HUES64 (cell line): ENCODE data around the gene MVB12A.
A peak's percentile ranks its signal among the peaks of the same experiment; 100 is the strongest.

ENCODE experiments used
- H3K27ac ChIP-seq: 2 replicates; pipeline ENCODE4 v1.7.0; 2013; ENCODE audit warnings: low read depth, low read length, inconsistent platforms
- H3K27me3 ChIP-seq: 2 replicates; pipeline ENCODE4 v1.6.1; 2013; ENCODE audit warnings: mild to moderate bottlenecking, low read length; ENCODE audit not compliant: insufficient read depth
- H3K36me3 ChIP-seq: 2 replicates; pipeline ENCODE4 v1.6.1; 2013; ENCODE audit warnings: mild to moderate bottlenecking, low read length; ENCODE audit not compliant: insufficient read depth
- H3K4me1 ChIP-seq: 2 replicates; pipeline ENCODE4 v1.6.1; 2013; ENCODE audit warnings: mild to moderate bottlenecking, low read length, moderate library complexity; ENCODE audit not compliant: insufficient read depth
- H3K4me3 ChIP-seq: 2 replicates; pipeline ENCODE4 v1.5.1; 2013; ENCODE audit warnings: mild to moderate bottlenecking, low read length, moderate library complexity
- H3K9ac ChIP-seq: 2 replicates; pipeline ENCODE4 v1.6.1; 2013; ENCODE audit warnings: mild to moderate bottlenecking, low read depth, low read length
- H3K9me3 ChIP-seq: 2 replicates; pipeline ENCODE4 v1.6.1; 2013; ENCODE audit warnings: low read depth, low read length; ENCODE audit not compliant: insufficient read depth
- WGBS: fragments of 150-250, 120-280 bp; methylation state at CpG from one replicate; pipeline ENCODE4 v1.1.7; 2013; ENCODE audit warnings: missing lambda C conversion rate; 5-methylcytosine and 5-hydroxymethylcytosine counted together

Gene MVB12A

DNA sequence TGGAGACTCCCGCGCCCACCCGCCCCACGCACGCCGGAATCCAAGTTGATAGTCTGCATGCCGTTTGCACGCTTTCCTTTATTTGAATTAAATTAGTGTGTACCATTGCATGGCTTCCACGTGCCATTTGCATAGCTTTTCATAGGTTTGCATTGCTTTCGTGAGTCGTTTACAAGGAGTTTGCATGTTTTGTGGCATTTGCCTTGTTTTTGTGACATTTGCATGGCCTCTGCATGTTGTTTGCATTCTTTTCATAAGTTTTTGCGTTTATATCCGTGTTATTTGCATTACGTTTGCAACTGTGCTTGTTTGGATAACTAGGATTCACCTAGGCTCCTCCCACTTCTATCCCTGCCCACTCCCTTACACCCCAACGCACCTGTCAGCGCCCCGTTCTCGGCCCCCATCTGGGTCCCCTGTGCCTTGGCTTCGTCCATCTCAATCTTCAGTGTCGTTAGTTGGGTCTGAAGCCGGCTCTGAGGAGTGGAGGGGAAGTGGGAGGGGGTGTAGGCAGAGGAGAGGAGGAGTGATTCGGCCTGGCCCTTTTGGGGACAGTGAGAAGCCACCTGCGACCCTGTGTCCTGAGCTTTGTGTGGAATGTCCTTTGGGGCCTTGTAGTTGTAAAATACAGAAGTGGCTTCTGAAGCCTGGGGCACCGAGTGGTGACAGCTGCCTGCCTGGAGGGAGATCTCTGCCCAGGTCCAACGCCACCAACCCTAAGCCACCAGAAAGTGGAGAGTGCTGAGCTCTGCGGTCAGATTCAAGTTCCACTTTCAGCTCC is 28.3 kb upstream of the MVB12A start:
- Histone ChIP-seq H3K36me3 (no peaks in the 10 kb centered on the region), H3K9me3 (0 out of 2 replicates have a peak, but pooled peaks cover 2% of the 10 kb centered on the region), H3K27me3 (peaks cover 6% of the 10 kb centered on the region), H3K9ac (no peak overlapping the region), H3K27ac (no peak overlapping the region), H3K4me3 (peak overlapping the region; percentile 77), H3K4me1 (no peaks in the 10 kb centered on the region)
- 17% methylated on average over 26 of the region's 26 CpGs for WGBS

DNA sequence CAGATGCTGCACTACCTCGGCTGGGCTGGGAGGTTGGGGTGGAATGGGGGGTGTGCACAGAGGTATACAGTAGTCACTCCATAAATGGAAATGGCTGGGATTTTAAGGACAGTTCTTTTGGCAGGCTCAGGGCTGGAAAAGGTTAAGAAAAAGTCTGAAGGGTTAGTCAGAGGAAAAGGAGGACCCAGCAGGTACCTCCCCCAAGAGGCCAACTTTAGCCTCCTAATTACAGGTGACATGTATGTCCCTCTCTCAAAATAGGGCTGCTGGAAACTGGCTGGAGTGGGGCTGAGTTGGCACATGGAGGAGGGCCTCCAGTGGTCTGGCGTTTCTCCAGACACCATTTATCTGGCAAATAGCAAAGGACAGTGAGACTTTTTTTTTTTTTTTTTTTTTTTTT is 26.8 kb upstream of the MVB12A start:
- 67% methylated on average over 2 of the region's 2 CpGs for WGBS
- H3K27me3 ChIP-seq: peaks cover 6% of the 10 kb centered on the region
- no peak overlapping the region for H3K4me3 ChIP-seq
- H3K36me3 ChIP-seq: 0 out of 2 replicates have a peak, but pooled peaks cover 2% of the 10 kb centered on the region
- no peak overlapping the region for H3K27ac ChIP-seq
- H3K4me1 ChIP-seq: no peaks in the 10 kb centered on the region
- H3K9me3 ChIP-seq: 0 out of 2 replicates have a peak, but pooled peaks cover 2% of the 10 kb centered on the region
- H3K9ac ChIP-seq: no peak overlapping the region

GRCh38 chr19:17393914-17394313 is 25.9 kb upstream of the MVB12A start, which contains the start of gene CCDC194:
TSS of gene CCDC194 (minus strand) at chr19:17394196. CDS start at chr19:17394158, 38 bp downstream.
- Histone ChIP-seq H3K4me1 (no peaks in the 10 kb centered on the region), H3K36me3 (peaks cover 8% of the 10 kb centered on the region; the same call in 1 of the 2 replicates), H3K27me3 (peaks cover 6% of the 10 kb centered on the region), H3K4me3 (no peak within 1 kb of the TSS), H3K9ac (no peak within 1 kb of the TSS), H3K9me3 (0 out of 2 replicates have a peak, but pooled peaks cover 2% of the 10 kb centered on the region), H3K27ac (no peak within 1 kb of the TSS)
- WGBS: 92% methylated on average over 41 of the region's 41 CpGs

DNA sequence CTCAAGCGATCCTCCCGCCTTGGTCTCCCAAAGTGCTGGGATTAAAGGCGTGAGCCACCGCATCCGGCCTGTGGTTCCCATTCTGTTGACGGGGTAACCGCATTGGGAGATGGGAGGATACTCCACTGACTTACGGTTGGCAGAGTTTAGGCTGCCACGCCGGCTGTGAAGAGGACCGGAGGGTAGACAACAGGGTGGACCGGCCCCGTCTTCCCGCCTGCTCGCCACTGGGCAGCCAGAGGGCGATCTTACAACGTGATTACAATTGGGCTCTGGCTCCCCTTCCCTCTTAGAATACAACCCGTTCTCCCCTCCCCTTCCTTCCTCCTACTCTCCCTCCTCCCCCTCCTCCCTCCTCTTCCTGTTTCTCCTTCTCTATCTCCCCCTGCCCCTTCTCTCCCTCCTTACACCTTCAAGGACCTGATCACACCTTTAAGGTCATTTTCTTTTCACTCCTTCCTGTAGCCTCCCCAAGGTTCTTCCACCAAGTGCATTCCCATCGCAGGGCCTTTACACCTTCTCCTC is 24.9 kb upstream of the MVB12A start:
- 25% methylated on average over 19 of the region's 19 CpGs for WGBS
- no peak overlapping the region for H3K9ac ChIP-seq
- H3K36me3 ChIP-seq: peaks cover 10% of the 10 kb centered on the region
- H3K27me3 ChIP-seq: peaks cover 3% of the 10 kb centered on the region
- no peak overlapping the region; the same call in 1 of the 2 replicates for H3K27ac ChIP-seq
- H3K9me3 ChIP-seq: no peaks in the 10 kb centered on the region
- no peaks in the 10 kb centered on the region for H3K4me1 ChIP-seq
- H3K4me3 ChIP-seq: no peak overlapping the region

DNA sequence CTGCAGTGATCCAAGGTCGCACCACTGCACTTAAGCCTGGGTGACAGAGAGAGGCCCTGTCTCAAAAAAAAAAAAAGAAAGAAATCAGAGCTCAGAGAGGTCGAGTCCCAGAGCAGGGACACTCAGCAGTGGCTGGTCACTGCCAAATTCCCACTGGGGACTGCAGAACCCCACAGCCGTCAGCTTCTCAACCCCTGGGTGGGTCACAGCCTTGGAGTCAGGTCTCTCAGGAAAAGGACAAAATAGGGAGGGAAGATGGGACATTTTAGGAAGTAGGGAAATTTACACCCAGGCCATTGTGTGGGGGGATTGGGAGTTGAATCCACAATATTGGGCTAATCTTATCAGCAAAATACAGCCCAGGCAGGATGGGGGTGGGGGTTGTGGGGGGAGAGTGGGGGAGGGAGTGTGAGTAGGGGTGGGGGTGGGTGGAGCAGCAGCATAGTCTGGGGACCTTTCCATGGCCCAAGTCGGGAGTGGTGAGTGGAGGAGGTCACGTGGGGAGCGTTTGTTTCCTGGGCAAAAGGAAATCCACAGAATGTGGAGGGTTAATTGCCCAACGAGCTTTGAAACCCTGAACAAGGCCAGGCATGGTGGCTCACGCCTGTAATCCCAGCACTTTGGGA is 20.8 kb upstream of the MVB12A start:
- no peaks in the 10 kb centered on the region for H3K9me3 ChIP-seq
- H3K4me3 ChIP-seq: no peak overlapping the region
- no peaks in the 10 kb centered on the region; the same call in 1 of the 2 replicates for H3K4me1 ChIP-seq
- H3K9ac ChIP-seq: no peak overlapping the region
- H3K36me3 ChIP-seq: peaks cover 25% of the 10 kb centered on the region
- no peaks in the 10 kb centered on the region for H3K27me3 ChIP-seq
- no peak overlapping the region for H3K27ac ChIP-seq
- 81% methylated on average over 8 of the region's 8 CpGs for WGBS

- H3K9ac ChIP-seq: no peak overlapping the region
- H3K36me3 ChIP-seq: peaks cover 25% of the 10 kb centered on the region
- H3K27me3 ChIP-seq: no peaks in the 10 kb centered on the region
- no peak overlapping the region for H3K27ac ChIP-seq
- H3K4me1 ChIP-seq: peaks cover 17% of the 10 kb centered on the region
- no peaks in the 10 kb centered on the region for H3K9me3 ChIP-seq
- 92% methylated on average over 6 of the region's 6 CpGs for WGBS
- H3K4me3 ChIP-seq: no peak overlapping the region
Measured at GRCh38 chr19:17401628-17402027, 18.2 kb upstream of the MVB12A start.

- H3K27me3 ChIP-seq: no peaks in the 10 kb centered on the region
- 26% methylated on average over 29 of the region's 36 CpGs for WGBS
- no peaks in the 10 kb centered on the region for H3K9me3 ChIP-seq
- H3K27ac ChIP-seq: peak overlapping the region; percentile 87
- peak overlapping the region; percentile 63; the same call in 1 of the 2 replicates for H3K9ac ChIP-seq
- peak overlapping the region; percentile 76 for H3K4me3 ChIP-seq
- peaks cover 23% of the 10 kb centered on the region for H3K36me3 ChIP-seq
- H3K4me1 ChIP-seq: peaks cover 22% of the 10 kb centered on the region
Measured at GRCh38 chr19:17402982-17403855, 16.6 kb upstream of the MVB12A start.

DNA sequence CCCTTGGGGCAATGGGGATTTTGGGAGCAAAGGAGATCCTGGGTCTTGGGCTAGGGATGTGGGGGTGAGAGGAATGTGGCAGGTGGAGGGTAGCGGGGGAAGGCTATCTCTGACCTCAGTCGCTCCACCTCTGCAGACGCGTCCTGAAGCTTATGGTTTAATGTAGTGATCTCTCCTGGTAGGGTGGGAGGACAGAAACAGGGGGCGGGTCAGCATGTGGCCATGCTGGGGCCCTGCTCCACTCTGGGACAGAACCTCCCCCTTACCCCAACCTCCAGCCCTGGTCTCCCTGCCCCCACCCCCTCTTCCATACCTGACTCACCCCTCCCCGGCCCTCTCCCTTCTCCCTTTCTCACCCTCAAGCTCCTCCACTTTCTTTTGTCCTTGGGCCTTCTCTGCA is 15.8 kb upstream of the MVB12A start:
- peak overlapping the region; percentile 77 for H3K9ac ChIP-seq
- H3K4me3 ChIP-seq: peak overlapping the region; percentile 76
- H3K36me3 ChIP-seq: peaks cover 17% of the 10 kb centered on the region
- peaks cover 22% of the 10 kb centered on the region for H3K4me1 ChIP-seq
- H3K9me3 ChIP-seq: no peaks in the 10 kb centered on the region
- 14% methylated on average over 5 of the region's 6 CpGs for WGBS
- peak overlapping the region; percentile 87 for H3K27ac ChIP-seq
- H3K27me3 ChIP-seq: no peaks in the 10 kb centered on the region

DNA sequence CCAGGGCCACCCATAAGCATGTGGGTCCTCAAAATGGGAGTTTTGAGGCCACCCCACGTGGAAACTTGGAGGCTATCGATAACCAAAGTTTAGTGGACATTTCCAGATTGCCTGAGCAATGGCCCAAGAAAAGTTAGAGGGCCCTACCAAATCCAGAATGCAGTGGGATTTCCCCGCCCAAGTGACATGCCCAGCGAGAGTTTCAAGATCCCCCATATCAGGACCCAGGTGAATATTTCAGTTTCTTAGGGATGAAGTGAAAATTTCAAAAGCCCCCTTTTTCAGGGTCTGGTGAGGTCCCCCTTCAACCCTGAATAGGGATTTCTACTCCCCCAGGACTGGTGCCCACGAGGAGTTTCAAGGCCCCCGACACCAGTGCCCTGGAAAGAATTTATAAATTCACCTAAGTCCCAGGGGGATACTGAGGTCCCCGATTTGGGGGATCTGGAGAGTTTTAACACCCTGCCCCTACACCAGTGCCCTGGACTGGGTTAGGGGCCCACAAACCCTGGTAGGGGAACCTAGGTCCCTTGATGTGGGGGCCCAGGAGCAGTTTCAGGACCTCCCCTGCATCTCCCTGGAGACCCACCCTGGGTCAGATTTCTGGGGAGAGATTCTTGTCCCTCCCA is 15.1 kb upstream of the MVB12A start:
- Histone ChIP-seq H3K9me3 (no peaks in the 10 kb centered on the region), H3K4me1 (peaks cover 22% of the 10 kb centered on the region), H3K27ac (peak overlapping the region; percentile 87), H3K36me3 (peaks cover 17% of the 10 kb centered on the region), H3K4me3 (peak overlapping the region; percentile 76), H3K27me3 (no peaks in the 10 kb centered on the region), H3K9ac (peak overlapping the region; percentile 77)
- WGBS: 85% methylated on average over 7 of the region's 7 CpGs

- Histone ChIP-seq H3K36me3 (peaks cover 10% of the 10 kb centered on the region), H3K4me3 (peak within 1 kb of the TSS; percentile 76), H3K4me1 (peaks cover 22% of the 10 kb centered on the region), H3K27ac (peak within 1 kb of the TSS; percentile 87), H3K27me3 (no peaks in the 10 kb centered on the region), H3K9ac (peak within 1 kb of the TSS; percentile 77), H3K9me3 (no peaks in the 10 kb centered on the region)
- WGBS: 86% methylated on average over 18 of the region's 18 CpGs
Measured at GRCh38 chr19:17405250-17406045, 14.4 kb upstream of the MVB12A start, which contains the start of gene BST2. TSS of gene BST2 (minus strand) at chr19:17405630. CDS start at chr19:17405575, 55 bp downstream.
